ENCODE results near the gene SNX5. TPM values are rescaled to one million over a fixed set of nuclear protein-coding genes. Genes with fewer than 3 reads are reported as not detected.

SNX5 gene
- total and polyA plus RNA-seq, 2 of the 8 experiments (the other 6 are each of a cell fraction or from before 2014, with no cell fraction given), result 155 to 194 TPM

DNA sequence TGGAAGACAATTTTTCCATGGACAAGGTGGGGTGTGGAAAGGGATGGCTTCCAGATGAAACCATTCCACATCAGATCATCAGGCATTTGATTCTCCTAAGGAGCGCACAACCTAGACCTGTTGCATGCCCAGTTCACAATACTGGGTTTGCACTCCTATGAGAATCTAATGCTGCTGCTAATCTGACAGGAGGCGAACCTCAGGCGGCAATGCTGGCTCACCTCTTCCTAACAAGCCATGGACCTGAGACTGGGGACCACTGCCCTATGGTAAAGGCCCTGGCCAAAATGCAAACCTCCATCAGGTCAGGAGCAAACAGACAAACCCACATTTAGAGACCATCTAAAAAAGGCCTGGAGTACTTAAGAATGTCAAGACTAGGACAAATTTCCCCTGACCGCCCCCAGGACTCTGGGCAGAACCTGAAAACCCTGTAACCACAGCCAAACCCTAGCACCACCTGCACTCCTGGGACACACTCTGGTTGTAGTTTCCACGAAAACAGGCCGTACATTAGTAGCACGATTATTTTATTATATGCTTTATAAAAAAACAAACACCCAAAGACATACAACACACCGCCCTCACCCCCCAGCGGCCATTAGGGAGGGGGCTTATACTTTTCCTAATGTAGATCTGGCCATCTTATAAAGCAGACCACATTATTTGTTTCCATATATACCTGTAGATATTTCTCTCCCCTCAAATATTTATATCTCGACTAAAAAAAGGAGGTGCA lies 27.3 kb downstream of the SNX5 start:
- Histone ChIP-seq H3K36me3 (ENCODE audit: control insufficient read depth in 2 of 4, insufficient read depth in 4 of 4, low read length in 3 of 4) (peaks cover 24 to 55% (median 45%) of the 10 kb centered on the region in 4 experiments), H4K5ac (ENCODE audit: insufficient read length, low read depth, low read length) (no peak overlapping the region), H3K14ac (ENCODE audit: insufficient read length) (no peak overlapping the region), H2AFZ (ENCODE audit: low read length) (no peak overlapping the region), H2BK15ac (ENCODE audit: low read length) (no peak overlapping the region), H3K79me2 (ENCODE audit: control insufficient read depth in 1 of 2, insufficient read depth in 2 of 2, low read length in 2 of 2) (peaks cover 0 to 10% of the 10 kb centered on the region in 2 experiments; a peak in 1 of 4 replicates), H3K9ac (replicated peaks in 1 of 4; ENCODE audit: extremely low read depth in 1 of 4, low read depth in 3 of 4, low read length in 3 of 4) (no peak overlapping the region), H3K23me2 (ENCODE audit: low read depth, low read length) (no peaks in the 10 kb centered on the region), H2BK120ac (replicated peaks; ENCODE audit: low read depth, low read length) (no peak overlapping the region), H2BK12ac (ENCODE audit: low read depth, low read length) (no peak overlapping the region), H2AK5ac (ENCODE audit: low read depth, low read length) (no peak overlapping the region), H2BK5ac (ENCODE audit: low read depth, low read length) (no peak overlapping the region), H3K4ac (replicated peaks; ENCODE audit: insufficient read length, low read depth, low read length) (no peak overlapping the region), H3K4me3 (ENCODE audit: extremely low read depth in 1 of 4, insufficient read depth in 2 of 4, low read depth in 3 of 4, low read length in 4 of 4) (no peak overlapping the region), H4K8ac (ENCODE audit: extremely low read depth, insufficient read depth, low read length) (no peak overlapping the region), H3K23ac (ENCODE audit: insufficient read length) (no peak overlapping the region), H4K20me1 (replicated peaks in 1 of 2; ENCODE audit: control insufficient read depth in 1 of 2, insufficient read depth in 2 of 2, low read length in 2 of 2) (peaks cover 7 to 22% of the 10 kb centered on the region in 2 experiments), H4K91ac (replicated peaks; ENCODE audit: insufficient read length, low read length) (no peak overlapping the region), H2BK20ac (ENCODE audit: low read length) (no peak overlapping the region), H3K27me3 (replicated peaks in 1 of 4; ENCODE audit: control insufficient read depth in 3 of 4, extremely low read depth in 1 of 4, insufficient read depth in 3 of 4, low read length in 3 of 4) (no peaks in the 10 kb centered on the region), H3K4me1 (replicated peaks in 1 of 4; ENCODE audit: control insufficient read depth in 3 of 4, insufficient read depth in 4 of 4, low read length in 3 of 4) (peaks cover 10 to 23% (median 16%) of the 10 kb centered on the region in 4 experiments), H3K4me2 (ENCODE audit: insufficient read depth in 1 of 2, low read depth in 2 of 2, low read length in 2 of 2) (no peak overlapping the region), H3K18ac (ENCODE audit: extremely low read depth, low read length) (no peak overlapping the region), H3K79me1 (ENCODE audit: low read depth, low read length) (no peaks in the 10 kb centered on the region; the same call in 1 of the 2 replicates), H3K27ac (ENCODE audit: low read depth, low read length) (no peak overlapping the region), H3K9me3 (ENCODE audit: insufficient read depth in 2 of 2, low read depth in 1 of 2, low read length in 1 of 2) (no peaks in the 10 kb centered on the region), H3K56ac (replicated peaks; ENCODE audit: insufficient read length, low read depth, low read length) (no peak overlapping the region)
- FAIRE-seq (no peak), DNase-seq (ENCODE audit: low read depth in 1 of 2, low spot score in 2 of 2) (no peak)
- 81% methylated on average over 10 of the region's 10 CpGs; no CpG with 5 or more reads in 1 of the 2 experiments for WGBS, 2 experiments (ENCODE audit: extremely low coverage in 1 of 2, insufficient coverage in 1 of 2, insufficient read length in 1 of 2, insufficient replicate concordance in 2 of 2, low coverage in 1 of 2, low lambda C conversion rate in 2 of 2, missing lambda C conversion rate in 1 of 2)
- CTCF ChIA-PET (ENCODE audit: partially characterized antibody), result interaction anchor here (1.4 kb wide), 1 partner anchor 436 kb away, joined by 3 read pairs; no protein-coding TSS in a partner anchor
- POLR2A ChIA-PET (ENCODE audit: partially characterized antibody), result interaction anchor here (0.6 to 3.5 kb wide), 10 partner anchors 12 to 371 kb away, joined by 3 to 30 read pairs (median 5); partner anchors contain the start of genes DSTN, MGME1 and SNX5
- TF ChIP-seq POLR2AphosphoS5 (IDR thresholded peaks at IDR 0.05; ENCODE audit: low read depth, low read length) (peak; percentile 76), ATF2 (IDR thresholded peaks at IDR 0.05; ENCODE audit: low read length) (0 out of 2 replicates have a peak, but pooled peaks have one; percentile 22), PHF8 (conservative IDR thresholded peaks at IDR 0.05; ENCODE audit: low read depth, low read length) (no peak), RAD21 (IDR thresholded peaks at IDR 0.05 in 1 of 2, conservative IDR thresholded peaks at IDR 0.05 in 1 of 2; ENCODE audit: low read depth in 2 of 2, low read length in 2 of 2) (no peak), SIRT6 (IDR thresholded peaks at IDR 0.05; ENCODE audit: low read length) (no peak), POLR2A (IDR thresholded peaks at IDR 0.05; ENCODE audit: control extremely low read depth in 1 of 2, low read depth in 2 of 2, low read length in 2 of 2) (peak in 1 of 2 experiments; percentile 66; a peak in 2 of 3 replicates), GABPA (IDR thresholded peaks at IDR 0.05; ENCODE audit: borderline replicate concordance, insufficient read depth, low read length) (no peak)
